GM06990 (cell line): ENCODE data around the gene ZNF524.

Experiments used
- DNase-seq: peaks from one replicate; pipeline ENCODE4 v3.0.0-alpha.2; 2011; ENCODE audit not compliant: insufficient read length; ENCODE audit errors: extremely low read depth
- H3K27me3 ChIP-seq: replicated peaks from 2 replicates; pipeline ENCODE4 v1.6.0; 2011; ENCODE audit warnings: low read length; ENCODE audit not compliant: control insufficient read depth, insufficient read depth
- H3K36me3 ChIP-seq: 2 replicates; pipeline ENCODE4 v1.5.1; 2011; ENCODE audit warnings: low read length; ENCODE audit not compliant: control insufficient read depth, insufficient read depth
- H3K4me3 ChIP-seq: replicated peaks from 2 replicates; pipeline ENCODE4 v1.5.1; 2011; ENCODE audit warnings: low read depth, mild to moderate bottlenecking, control low read depth, low read length
- CTCF ChIP-seq: IDR thresholded peaks from 2 replicates; pipeline ENCODE4 v1.5.1; 2011; ENCODE audit warnings: low read length, control low read depth, mild to moderate bottlenecking, inconsistent platforms; ENCODE audit not compliant: insufficient read depth, poor library complexity, severe bottlenecking

Gene ZNF524

GRCh38 chr19:55606471-55606787, 6.3 kb downstream of the ZNF524 start:
- no peak for DNase-seq
- Histone ChIP-seq H3K4me3 (peak overlapping the region; percentile 90), H3K36me3 (peaks cover 7% of the 10 kb centered on the region), H3K27me3 (no peaks in the 10 kb centered on the region)
- TF ChIP-seq CTCF = no peak

DNA sequence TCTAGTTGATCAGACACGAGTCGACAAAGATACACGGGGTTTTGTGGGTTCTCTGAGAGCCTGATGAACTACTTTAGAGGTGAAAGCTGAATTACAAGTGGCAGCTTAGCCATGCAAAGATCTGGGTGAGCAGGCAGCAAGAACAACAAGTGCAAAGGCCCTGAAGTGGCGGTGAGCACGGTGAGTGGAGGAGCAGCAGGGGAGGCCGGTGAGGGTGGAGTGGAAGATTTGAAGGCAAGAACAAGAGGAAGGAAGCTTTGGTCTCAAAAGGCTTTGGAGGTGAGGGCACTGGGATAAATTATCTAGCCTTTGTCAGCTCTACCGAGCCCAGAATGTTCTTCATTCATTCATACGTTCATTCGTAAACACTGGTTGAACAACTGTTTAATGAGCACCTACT, 6.7 kb downstream of the ZNF524 start:
- Histone ChIP-seq H3K36me3 (peaks cover 7% of the 10 kb centered on the region), H3K4me3 (peak overlapping the region; percentile 90), H3K27me3 (no peaks in the 10 kb centered on the region)
- DNase-seq = no peak
- no peak for TF ChIP-seq CTCF

GRCh38 chr19:55609326-55609725, 9.2 kb downstream of the ZNF524 start:
- TF ChIP-seq CTCF = no peak
- Histone ChIP-seq H3K4me3 (no peak overlapping the region), H3K27me3 (no peaks in the 10 kb centered on the region), H3K36me3 (peaks cover 3% of the 10 kb centered on the region; the same call in 1 of the 2 replicates)
- DNase-seq = no peak

DNA sequence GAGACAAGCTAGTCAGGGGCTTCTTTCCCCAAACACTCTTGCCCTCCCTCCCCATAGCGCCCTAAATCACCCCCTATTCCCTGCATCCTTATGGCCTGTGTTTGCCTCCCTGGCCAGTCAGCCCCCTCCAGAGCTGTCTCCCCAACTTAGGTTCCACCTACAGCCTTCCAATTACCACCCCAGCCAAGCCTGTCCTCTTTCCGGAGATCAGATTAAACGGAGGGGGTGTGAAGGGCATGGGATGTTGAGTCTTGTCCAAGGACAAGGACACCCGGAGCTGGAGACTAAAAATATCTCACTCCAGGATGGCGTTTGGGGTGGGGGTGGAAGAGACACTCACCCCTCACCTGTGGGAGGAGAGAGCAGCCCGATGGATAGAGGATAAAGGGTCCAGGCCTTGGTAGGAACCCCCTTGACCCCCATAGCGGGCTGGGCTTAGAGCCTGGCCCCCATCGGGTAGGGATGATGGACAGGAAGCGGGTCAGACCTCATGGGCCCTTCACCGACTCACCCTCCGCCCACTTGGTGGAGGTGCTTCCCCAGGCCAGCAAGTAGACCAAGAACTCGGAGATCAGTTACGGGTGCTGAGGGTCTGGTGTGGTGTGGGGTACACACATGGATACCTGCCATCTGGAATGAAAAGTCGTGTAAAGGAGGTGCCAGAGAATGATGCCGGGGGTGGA, 11.4 kb downstream of the ZNF524 start:
- H3K27me3 ChIP-seq = no peaks in the 10 kb centered on the region
- DNase-seq = no peak
- no peak overlapping the region for H3K4me3 ChIP-seq
- TF ChIP-seq CTCF = no peak
- H3K36me3 ChIP-seq = peaks cover 16% of the 10 kb centered on the region

DNA sequence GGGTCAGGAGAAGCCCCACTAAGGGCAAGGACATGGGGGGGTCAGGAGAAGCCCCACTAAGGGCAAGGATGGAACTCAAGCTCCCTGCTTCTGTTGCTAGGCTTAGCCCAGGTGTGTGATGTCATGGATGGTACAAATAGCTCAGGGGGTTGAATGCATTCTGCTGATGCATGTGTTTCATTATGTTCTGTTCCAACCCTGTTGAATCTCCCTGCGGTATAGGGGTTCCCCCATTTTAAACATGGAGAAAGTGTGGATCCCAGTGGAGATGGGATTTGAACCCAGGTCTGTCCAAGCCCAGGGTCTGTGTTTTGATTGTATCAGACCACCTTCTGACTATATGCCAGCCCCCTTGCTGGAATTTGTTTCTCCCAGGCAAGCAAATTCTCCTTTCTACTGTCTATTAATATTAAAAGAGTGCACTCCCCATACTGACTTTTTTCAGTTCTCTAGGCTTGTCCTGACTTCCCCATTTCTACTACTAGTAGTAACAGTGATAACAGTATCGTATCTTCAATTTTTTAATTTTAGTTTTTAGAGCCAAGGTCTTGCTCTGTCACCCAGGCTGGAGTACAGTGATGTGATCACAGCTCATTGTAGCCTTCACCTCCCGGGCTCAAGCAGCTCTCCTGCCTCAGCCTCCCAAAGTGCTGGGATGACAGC, 12.0 kb downstream of the ZNF524 start:
- no peak for TF ChIP-seq CTCF
- no peak for DNase-seq

More for the DNA sequence above, 12.0 kb downstream of the ZNF524 start:
- no peak overlapping the region for H3K4me3 ChIP-seq
- H3K36me3 ChIP-seq = peaks cover 18% of the 10 kb centered on the region
- no peaks in the 10 kb centered on the region for H3K27me3 ChIP-seq
